ENCODE measurements around the gene RPL41.
A peak's percentile ranks its signal among the peaks of the same experiment; 100 is the strongest.
"Not testable (repeated sequence)": the region's sequence is repeated elsewhere in the genome, so short reads cannot be mapped to it uniquely, and the experiment has no call there.

The RPL41 gene

DNA sequence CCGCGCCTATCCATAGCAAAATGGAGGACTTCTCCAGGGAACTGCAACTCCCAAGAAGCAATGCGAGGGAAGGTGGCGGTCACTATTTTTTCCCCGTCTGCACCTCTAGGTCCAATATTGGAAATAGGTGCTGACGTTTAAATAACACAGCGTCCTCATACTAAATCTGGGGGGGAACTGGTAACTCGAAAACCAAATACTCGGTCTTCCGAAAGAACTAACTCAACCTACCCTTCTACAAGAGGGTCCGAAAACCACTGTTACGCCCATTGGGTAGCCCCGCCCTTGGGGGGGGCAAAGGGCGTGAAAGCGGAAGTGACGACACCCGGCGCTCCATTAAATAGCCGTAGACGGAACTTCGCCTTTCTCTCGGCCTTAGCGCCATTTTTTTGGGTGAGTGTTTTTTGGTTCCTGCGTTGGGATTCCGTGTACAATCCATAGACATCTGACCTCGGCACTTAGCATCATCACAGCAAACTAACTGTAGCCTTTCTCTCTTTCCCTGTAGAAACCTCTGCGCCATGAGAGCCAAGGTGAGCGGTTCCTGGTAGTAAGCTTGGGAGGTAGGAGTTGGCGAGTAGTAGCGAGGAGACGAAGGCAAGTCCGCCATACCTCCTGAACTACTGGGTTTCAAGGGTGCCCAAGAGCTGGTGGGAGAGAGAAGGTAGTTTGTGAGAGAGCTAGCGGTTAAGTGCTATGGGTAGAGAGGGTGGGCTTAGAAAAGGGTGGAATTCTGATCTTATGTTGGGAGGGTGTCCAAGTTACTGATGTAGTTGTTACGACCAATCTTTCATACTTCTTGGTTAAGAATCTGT lies at the start of gene RPL41:
Gene RPL41 (plus strand): TSS at position 367 of the 815 bp plus-strand sequence.
- peak; percentile 87 to 93 for DNase-seq

DNA sequence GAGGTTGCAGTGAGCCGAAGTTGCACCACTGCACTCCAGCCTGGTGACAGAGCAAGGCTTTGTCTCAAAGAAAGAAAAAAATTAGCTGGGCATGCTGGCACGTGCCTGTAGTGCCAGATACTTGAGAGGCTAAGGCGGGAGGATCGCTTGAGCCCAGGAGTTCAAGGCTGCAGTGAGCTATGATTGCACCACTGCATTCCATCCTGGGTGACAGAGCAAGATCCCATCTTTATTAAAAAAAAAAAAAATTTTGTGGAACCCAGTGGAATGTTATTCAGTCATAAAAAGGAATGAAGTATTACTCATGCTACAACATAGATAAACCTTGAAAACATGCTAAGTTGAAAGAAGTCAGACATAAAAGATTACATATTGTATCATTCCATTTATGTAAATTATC lies 44.8 kb upstream of the RPL41 start:
- DNase-seq: no peak

DNA sequence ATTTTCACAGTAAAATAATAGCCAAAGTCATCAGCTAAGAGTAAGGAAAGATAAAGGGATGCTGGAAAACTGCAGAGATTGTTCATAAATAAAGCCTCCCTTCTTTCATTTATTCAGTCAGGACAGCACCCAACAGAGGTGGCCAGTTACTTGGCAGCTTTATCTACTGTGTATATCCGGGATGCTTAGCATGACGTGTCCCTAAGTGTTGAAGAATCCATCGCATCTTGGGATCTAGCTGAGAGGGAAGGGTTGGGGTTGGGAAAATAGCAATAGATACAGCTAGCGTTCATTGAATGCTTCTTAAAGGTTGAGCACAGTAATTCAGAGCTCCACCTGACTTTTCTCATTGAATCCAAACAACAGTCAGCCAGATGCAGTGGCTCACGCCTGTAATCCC lies 42.0 kb upstream of the RPL41 start:
- DNase-seq: no peak

DNA sequence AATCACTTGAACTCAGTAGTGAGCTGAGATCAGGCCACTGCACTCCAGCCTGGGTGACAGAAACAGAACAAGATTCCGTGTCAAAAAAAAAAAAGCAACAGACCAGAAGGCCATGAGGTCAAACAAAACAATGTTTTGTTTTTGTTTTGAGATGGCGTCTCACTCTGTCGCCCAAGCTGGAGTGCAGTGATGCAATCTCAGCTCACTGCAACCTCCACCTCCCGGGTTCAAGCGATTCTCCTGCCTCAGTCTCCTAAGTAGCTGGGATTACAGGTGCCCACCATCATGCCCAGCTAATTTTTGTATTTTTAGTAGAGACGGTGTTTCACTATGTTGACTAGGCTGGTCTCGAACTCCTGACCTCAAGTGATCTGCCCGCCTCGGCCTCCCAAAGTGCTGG lies 38.5 kb upstream of the RPL41 start:
- DNase-seq: not testable (repeated sequence)

DNA sequence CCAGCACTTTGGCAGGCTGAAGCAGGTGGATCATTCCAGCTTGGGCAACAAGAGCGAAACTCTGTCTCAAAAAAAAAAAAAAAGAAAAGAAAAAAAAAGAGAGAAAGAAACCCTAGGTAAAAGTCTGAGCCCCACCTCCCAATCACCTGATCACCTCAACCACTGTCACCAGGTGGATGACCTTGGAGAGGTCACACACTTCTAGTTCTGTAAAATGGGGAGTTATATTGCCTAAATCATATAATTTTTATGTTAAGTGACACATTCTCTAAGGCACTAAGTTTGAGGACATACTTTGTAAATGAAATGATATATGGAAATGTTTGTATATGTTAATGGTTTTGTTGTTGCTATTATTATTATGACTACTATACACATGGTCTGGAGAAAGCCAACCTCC lies 38.0 kb upstream of the RPL41 start:
- no peak for DNase-seq

DNA sequence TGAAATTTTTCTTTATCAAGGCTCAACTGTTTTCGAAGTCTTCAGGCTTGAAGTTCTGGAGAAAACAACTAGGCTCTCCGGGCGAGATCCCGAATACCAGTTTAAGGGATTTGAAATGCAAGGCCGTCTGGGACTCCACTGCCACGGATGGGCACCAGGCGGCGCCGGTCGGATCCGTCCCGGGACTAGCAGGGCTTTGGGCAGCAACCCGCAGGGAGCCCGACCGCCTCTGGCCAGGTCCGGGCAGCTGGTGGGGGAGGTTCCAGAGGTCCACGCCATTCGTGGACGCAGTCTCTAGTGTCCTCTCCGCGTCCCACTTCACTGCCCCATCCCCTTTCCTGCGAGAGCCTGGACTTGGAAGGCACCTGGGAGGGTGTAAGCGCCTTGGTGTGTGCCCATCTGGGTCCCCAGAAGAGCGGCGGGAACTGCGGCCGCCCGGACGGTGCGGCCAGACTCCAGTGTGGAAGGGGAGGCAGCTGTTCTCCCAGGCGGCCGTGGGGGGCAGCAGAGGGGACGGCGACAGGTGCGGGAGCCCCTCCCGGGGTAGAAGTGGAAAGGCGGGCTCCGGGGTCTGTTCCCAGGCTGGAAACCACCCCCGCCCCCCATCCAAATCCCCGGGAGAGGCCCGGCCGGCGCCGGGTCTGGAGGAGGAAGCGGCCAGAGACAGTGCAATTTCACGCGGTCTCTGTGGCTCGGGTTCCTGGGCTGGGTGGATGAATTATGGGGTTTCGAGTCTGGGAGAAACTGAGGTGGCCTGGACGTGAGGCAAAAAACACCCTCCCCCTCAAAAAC lies 37.3 kb upstream of the RPL41 start:
- DNase-seq: peak; percentile 83 to 87

DNA sequence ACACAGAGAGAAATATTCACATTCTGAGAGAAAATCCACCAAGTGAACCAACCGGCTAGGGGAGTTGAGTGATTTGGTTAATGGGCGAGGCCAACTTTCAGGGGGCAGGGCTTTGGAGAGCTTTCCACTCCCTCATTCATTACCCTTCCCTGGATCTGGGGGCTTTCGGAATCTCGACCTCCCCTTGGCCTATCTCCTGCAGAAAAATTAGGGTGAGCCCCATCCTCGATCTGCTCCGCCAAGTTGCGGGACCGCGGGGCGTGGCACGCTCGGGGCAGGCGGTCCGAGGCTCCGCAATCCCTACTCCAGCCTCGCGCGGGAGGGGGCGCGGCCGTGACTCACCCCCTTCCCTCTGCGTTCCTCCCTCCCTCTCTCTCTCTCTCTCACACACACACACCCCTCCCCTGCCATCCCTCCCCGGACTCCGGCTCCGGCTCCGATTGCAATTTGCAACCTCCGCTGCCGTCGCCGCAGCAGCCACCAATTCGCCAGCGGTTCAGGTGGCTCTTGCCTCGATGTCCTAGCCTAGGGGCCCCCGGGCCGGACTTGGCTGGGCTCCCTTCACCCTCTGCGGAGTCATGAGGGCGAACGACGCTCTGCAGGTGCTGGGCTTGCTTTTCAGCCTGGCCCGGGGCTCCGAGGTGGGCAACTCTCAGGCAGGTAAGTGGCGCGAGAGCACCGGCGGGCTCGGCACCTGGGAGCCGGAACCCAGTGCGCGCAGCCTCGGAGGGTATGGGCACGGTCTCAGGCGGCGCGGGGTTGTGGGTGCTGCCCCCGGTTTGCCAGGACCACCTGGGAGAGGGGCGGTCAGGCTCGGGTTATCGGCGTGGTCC lies 36.5 kb upstream of the RPL41 start, which contains the start of gene ERBB3:
Gene ERBB3 (plus strand): TSS at position 443 of the 833 bp plus-strand sequence. CDS start 136 bp downstream, at position 579.
- peak; percentile 65 to 69 for DNase-seq

DNA sequence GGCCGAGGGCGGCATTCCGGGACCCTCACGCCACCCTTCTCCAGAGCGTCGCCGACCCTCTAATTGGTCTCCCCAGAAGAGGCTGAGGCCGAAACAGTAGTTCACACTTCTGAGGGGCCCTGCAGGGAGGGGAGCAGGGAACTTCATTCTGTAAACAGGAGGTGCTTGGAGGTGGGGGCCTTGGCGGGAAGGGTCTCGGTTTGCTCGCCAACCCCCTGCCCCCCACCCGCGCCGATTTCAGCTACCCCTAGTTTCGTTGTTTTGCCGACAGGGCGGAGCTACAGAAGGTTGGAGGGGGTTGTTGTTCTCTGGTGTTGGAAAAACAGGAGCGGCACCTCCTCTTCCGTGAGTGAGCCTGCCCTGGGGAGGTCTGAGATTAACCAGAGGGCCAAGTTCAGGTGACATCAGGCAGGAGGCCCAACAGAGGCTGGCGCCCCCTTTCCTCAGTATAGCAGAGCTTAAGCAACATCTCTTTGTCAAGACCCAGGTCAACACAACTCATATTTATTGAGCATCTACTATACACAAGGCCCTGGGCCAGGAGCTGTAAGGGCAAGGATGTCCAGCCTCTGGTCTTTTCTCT lies 35.8 kb upstream of the RPL41 start:
- no peak for DNase-seq

DNA sequence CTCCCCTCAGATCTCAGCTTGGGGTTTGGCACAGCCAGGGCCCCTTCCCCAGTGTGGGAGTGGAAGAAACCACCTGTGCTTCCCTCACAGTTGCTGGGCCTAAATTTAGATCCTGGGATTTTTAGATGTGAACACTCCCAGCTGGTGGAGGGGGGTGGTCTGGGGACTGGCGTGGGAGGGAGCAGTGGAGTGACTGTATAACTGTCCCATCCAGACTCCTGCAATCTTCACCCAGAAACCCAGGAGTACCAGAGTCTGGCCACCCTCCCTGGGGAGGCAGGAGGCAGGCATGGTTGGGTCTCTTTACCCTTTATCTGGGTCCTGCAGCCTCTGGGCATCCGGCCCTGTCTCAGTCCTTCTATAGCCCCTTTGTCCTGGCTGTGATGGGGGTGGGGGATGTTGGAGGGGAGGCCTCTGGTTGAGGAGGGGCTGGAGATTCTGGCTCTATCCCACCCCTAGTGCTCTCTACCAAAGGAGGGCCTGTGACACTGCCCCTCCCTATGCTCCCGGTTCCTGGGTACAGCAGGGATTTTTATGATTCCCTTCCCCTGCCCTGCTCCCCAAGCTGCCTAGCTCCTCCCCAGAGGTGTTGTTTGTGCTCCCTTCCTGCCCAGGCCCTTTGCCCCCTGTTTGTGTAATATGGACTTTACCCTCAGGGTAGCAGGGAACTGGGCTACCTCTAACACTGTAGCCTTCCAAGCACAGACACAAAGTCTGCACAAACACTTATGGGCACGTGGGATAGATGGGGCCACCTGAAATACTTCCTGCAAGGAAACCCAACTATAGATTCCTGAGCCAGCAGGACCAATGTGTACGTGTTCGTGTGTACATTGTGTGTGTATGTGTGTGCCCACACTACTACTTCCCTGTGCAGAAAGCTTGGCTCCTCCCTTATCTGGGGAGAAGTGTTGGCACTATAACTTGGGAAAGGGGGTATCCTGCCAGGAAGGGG lies 34.8 kb upstream of the RPL41 start:
- DNase-seq: no peak

DNA sequence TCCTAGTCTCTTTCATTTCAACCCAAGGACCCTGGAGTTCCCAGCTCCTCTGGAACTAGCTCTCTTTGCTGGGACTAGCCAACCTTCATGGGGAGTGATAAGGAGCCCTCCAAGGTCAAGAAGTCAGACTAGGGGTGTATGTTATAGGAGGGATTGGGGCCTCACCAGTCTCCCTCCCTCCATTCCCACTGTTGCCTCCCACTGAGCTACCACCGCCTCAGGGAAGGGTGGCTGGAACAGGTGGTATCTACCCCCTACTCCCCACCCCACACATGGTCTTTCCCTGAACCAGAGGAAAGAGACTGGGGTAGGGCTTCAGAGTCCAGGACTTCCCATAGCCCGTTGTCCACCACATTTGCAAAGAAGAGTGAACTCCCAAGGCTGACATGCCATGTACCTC lies 34.1 kb upstream of the RPL41 start:
- DNase-seq: no peak

DNA sequence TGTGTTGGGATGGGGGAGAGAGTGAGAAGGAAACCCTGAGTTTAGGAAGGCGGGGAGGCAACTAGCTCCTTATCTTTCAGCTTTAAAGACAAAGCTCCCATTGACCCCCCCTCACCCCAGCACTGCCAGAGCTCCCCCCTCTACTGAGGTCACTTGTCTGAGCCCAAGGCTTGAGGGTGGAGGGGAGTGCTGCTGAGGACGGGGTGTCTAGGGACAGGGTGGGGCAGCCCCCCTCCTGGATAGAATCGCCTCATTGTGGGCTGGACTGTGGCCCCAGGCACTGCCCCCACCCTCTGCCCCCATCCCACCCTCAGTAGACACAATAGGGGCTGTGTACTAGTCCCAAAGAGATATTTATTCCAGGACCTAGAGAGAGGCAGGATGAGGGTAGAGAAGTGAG lies 33.5 kb upstream of the RPL41 start:
- no peak for DNase-seq

DNA sequence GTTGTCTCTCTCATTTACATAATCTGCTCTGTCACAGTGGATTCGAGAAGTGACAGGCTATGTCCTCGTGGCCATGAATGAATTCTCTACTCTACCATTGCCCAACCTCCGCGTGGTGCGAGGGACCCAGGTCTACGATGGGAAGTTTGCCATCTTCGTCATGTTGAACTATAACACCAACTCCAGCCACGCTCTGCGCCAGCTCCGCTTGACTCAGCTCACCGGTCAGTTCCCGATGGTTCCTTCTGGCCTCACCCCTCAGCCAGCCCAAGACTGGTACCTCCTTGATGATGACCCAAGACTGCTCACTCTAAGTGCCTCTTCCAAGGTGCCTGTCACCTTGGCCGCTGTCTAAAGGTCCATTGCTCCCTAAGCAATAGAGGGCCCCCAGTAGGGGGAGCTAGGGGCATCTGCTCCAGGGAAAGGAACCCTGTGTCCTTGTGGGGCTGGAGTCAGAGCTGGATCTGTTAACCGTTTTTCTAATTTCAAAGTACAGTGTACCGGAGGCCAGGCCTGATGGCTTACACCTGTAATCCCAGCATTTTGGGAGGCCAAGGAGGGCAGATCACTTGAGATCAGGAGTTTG lies 31.4 kb upstream of the RPL41 start:
- DNase-seq: peak in 1 of 2 experiments; percentile 18

DNA sequence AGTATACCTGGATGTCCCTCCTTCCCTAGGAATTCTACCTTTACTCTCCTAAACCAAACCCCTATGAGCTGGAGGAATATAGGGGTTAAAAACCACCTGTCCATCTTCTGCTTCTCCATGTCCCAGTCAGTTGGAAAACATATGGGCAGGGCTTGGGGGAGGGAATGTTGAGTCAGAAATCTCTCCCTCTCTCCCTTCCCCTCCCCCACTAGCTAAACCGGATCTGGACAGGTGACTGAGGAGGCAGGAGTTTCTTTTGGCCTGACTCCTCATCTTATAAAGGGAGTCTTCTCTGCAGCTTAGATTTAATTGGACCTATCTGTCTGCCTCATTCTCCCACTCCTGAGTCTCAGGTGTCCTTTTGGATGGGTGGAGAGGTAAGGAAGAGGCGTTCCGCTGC lies 30.3 kb upstream of the RPL41 start:
- no peak for DNase-seq

DNA sequence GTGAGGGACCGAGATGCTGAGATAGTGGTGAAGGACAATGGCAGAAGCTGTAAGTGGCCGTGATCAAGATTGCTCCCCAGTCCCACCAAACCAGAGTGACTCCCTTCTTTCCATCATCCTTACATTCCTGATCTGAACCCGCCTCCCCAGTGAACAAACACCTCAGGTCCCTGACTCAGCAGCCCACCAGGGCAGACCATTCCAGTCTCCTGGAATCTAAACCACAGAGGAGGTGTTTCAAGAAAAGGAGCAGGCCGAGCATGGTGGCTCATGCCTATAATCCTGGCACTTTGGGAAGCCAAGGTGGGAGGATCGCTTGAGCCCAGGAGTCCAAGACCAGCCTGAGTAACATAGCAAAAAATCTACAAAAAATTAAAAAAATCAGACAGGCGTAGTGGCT lies 29.8 kb upstream of the RPL41 start:
- DNase-seq: no peak

DNA sequence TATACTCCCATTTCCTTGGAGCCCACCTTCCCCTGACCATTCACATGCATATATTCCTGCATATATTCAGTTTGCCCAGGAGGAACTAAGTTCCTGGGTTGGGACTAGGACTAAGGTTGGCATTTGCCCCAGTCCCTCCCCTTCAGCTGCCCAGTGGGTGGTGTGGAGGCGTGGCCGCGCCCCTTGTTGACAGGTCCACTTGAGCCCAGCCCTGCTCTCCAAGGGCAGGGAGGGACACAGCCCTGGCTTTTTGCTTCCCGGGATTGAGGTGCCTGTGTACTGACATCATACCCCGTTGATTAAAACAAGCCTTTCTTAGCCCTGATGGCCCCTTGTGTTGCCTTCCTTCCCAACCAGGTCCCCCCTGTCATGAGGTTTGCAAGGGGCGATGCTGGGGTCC lies 29.2 kb upstream of the RPL41 start:
- DNase-seq: no peak

DNA sequence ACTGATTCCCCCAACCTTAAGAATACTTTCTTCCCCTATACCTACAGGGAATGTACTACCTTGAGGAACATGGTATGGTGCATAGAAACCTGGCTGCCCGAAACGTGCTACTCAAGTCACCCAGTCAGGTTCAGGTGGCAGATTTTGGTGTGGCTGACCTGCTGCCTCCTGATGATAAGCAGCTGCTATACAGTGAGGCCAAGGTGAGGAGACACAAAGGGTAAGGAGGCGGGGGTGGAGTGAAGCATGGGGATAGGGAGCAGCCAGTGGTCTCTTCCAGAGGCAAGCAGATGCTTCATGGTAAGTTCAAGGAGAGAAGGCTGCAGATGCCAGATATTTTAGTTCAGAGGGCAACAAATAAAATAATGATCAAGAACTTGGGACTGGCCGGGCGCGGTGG lies 18.7 kb upstream of the RPL41 start:
- no peak for DNase-seq

DNA sequence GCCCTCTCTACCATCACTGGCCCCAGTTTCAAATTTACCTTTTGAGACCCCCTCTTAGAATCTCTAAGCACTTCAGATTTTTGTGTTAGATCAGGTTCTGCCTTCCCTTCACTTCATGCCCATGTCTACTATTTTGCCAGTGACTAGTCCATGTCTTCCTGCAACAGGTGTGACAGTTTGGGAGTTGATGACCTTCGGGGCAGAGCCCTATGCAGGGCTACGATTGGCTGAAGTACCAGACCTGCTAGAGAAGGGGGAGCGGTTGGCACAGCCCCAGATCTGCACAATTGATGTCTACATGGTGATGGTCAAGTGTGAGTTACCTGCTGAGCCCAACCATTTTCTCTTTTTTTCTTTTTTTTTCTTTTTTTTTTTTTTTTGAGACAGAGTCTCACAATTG lies 17.8 kb upstream of the RPL41 start:
- no peak for DNase-seq

DNA sequence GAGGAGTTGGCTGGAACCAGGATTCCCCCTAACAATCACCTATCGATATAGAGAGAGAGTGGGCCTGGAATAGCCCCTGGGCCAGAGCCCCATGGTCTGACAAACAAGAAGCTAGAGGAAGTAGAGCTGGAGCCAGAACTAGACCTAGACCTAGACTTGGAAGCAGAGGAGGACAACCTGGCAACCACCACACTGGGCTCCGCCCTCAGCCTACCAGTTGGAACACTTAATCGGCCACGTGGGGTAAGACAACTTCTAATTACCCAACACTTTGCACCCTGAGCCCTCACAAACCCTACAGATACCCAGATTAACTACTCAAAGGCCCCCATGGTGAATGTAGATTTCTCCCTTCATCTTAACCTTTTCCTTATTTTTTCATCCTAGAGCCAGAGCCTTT lies 16.6 kb upstream of the RPL41 start:
- DNase-seq: no peak

DNA sequence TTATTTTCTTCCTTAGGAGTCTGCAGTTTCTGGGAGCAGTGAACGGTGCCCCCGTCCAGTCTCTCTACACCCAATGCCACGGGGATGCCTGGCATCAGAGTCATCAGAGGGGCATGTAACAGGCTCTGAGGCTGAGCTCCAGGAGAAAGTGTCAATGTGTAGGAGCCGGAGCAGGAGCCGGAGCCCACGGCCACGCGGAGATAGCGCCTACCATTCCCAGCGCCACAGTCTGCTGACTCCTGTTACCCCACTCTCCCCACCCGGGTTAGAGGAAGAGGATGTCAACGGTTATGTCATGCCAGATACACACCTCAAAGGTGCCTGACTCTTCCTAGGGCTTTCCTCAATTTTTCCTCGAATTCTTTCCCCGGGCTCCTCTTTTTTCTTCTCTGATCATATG lies 15.4 kb upstream of the RPL41 start:
- DNase-seq: no peak

DNA sequence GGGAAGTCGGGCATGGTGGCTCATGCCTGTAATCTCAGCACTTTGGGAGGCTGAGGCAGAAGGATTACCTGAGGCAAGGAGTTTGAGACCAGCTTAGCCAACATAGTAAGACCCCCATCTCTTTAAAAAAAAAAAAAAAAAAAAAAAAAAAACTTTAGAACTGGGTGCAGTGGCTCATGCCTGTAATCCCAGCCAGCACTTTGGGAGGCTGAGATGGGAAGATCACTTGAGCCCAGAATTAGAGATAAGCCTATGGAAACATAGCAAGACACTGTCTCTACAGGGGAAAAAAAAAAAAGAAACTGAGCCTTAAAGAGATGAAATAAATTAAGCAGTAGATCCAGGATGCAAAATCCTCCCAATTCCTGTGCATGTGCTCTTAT lies 13.8 kb upstream of the RPL41 start:
- no peak for DNase-seq

DNA sequence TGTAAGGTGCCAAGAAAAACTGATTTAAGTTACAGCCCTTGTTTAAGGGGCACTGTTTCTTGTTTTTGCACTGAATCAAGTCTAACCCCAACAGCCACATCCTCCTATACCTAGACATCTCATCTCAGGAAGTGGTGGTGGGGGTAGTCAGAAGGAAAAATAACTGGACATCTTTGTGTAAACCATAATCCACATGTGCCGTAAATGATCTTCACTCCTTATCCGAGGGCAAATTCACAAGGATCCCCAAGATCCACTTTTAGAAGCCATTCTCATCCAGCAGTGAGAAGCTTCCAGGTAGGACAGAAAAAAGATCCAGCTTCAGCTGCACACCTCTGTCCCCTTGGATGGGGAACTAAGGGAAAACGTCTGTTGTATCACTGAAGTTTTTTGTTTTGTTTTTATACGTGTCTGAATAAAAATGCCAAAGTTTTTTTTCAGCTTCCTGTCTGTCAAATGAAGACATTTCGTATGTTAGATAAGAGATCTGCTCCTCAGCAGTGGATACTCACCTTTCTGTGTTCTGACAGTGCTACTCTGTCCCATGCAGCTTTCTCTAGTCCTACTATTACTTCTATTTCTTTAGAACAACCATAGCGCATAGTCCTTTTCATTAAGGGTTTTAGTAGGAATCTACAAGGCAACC lies 13.2 kb upstream of the RPL41 start:
- no peak for DNase-seq

Measured in NCI-H524 (cell line).